Measurements from ENCODE around the gene SMURF1.

- TF ChIP-seq CTCF (IDR thresholded peaks at IDR 0.05) (no peak), ZFX (IDR thresholded peaks at IDR 0.05; ENCODE audit: borderline replicate concordance) (no peak)
These were observed 984 bp downstream of the SMURF1 start for GRCh38 chr7:99142727-99143520.
